HG03045 (cell line): ENCODE measurements around the gene ZCCHC14.

ENCODE experiments used
- ATAC-seq: cut with Tn5 transposase; IDR thresholded peaks from one replicate; pipeline ENCODE4 v1.9.1; 2021; ENCODE audit warnings: mild to moderate bottlenecking, moderate library complexity; ENCODE audit not compliant: unreplicated experiment

ZCCHC14 gene

DNA sequence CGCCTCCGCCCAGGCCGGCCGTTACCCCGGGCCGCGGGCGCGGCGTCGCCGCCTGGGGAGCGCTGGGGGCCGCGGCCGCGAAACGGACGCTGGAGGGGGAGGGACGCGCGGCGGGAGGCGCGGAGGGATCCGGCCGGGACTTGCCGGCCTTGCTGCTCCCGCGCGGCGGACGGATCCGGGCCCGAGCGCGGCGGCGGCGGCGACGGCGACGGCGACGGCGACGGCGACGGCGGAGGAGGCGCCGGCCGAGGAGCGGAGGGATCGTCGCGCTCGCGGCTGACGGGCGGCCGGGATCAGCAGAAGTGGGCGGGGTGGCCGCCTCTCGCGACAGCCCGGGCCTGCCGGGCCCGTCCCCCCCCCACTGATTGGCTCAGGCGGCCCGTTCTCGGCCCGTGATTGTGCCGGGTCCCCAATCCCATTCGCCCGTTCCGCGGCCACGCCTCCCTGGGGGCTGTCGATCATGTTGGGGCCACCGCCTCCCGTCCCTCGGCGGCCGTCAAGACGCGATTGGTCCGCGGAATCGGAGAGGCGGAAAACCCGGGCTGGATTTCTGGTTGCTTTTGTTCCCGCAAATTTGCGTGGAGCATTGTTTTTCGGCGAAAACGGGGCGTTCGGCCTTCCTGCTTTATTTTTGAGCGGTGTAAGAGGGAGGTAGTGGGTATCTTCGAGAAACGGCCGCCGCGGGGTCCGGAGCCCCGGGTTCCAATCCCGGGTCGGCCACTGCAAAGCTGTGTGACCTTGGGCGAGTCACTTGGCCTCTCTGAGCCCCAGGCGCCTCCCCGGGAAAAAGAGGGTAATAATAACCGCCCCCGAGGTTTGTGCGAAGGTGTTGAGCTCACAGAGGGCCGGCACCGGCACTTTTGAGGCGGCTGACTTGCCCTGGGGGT lies at the start of gene ZCCHC14:
Gene ZCCHC14, minus strand, starts transcription at position 304 of the 887 bp plus-strand sequence. CDS start 786 bp downstream, outside the sequence.
- peak; percentile 84 for ATAC-seq

DNA sequence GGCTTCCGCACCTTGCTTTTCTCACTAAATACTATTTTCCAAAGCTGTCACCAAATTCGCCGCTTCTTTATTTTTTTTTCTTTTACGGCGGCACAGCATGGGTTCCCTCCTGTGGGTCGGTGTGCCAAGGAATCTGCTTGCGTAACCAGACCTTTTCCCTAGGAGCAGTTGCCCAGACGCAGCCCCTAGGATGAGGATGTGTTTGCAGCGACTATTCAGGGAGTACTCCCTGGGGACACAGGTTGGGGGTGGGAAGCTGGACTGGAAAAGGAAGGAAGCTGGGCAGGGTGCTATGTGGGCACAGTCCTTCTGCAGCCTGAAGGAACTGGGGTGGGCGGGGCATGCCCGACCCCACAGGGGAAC lies 49.0 kb upstream of the ZCCHC14 start:
- ATAC-seq, result no peak

GRCh38 chr16:87541147-87541871 lies 48.5 kb upstream of the ZCCHC14 start:
- no peak for ATAC-seq

DNA sequence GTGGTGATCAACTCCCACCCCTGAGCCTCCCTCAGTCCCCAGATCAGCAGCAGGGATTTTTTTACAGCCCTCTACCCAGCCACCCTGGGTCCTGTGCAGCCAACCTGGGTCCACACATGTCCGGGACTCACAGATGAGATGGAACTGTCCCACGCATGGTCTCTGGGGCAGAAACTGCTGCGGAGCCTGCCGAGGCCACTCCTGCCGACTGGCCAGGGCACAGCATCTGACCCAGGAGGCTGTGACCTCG lies 48.0 kb upstream of the ZCCHC14 start:
- no peak for ATAC-seq

DNA sequence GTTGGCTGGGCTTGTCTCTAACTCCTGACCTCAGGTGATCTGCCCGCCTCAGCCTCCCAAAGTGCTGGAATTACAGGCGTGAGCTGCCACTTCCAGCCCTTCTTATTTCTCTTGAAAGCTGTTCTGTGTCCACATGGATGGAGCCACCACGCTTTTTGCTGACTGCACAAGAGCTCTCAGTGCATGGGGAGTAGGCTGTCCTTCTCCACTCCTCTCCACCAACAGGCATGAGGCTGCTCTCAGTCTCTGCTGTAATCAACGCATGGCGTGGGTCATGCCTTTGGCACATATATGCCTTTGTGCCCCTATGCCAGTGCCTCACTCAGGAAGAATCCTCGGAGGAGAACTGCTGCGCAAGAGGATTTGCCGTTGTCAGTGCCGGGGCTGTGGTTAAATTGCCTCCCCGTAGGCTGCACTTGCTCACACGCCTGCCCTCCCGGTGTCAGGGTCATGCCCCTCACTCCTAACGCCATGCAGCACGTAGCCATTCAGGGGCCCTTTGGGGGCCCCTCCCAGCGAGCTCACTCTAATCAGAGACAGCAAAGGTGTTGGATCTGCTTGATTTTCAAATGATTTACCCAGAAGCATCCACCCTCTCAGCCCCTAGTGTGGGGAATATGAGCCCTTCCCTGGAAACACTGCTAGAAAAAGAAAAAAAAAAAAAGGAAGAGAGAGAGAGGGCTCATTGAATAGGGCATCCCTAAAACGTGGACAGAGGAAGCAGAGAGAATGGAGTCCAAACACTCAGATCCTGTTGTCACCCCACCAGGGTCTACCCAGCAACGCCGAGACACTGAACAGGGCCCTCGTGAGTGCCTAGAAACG lies 47.5 kb upstream of the ZCCHC14 start:
- no peak for ATAC-seq

- no peak for ATAC-seq
These were observed 46.3 kb upstream of the ZCCHC14 start for GRCh38 chr16:87539113-87539512.

DNA sequence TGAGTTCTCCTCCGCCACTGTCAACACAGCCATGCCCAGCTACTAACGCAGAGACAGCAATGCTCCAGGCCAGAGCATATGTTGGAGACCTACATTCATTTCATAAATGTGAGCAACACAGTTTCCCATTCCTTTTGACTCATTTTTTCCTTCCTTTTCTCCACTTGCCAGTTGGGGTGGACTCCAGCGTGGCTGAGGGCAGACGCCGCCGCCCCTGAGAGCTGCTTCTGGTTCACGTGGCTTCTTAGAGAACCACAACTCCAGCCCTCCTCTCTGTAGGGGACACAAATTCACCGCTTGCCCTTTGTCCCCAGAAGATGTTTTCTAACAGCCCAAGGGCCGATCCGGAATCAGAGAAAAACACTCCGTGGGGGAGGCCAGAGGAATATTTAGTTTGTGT lies 45.8 kb upstream of the ZCCHC14 start:
- ATAC-seq, result no peak

GRCh38 chr16:87538160-87538559 lies 45.3 kb upstream of the ZCCHC14 start:
- ATAC-seq, result no peak

DNA sequence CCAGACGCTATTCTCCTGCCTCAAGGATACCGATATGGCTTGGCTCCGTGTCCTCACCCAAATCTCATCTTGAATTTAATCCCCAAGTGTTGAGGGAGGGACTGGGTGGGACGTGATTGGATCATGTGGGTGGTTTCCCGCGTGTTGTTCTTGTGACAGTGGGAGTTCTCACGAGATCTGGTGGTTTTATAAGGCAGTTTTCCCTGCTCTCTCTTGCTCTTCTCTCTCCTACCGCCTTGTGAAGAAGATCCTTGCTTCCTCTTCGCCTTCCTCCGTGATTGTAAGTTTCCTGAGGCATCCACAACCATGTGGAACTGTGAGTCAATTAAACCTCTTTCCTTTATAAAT lies 43.9 kb upstream of the ZCCHC14 start:
- no peak for ATAC-seq

- no peak for ATAC-seq
These were observed 43.3 kb upstream of the ZCCHC14 start for GRCh38 chr16:87535855-87536794.

- no peak for ATAC-seq
These were observed 42.6 kb upstream of the ZCCHC14 start for GRCh38 chr16:87535457-87535854.

DNA sequence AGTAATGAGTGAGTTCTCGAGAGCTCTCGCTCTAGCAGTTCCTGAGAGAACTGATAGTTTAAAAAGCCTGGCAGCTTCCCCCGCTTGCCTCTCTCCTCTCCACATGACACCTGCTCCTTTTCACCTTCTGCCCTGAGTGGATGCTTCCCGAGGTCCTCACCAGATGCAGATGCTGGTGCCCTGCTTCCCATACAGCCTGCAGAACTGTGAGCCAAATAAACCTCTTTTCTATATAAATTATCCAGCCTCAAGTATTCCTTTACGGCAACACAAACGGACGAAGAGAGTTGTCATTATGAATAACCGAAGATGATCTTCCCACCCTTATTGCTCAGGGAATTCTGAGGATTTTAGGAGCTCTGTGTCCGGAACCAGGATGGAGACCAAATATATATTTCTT lies 41.9 kb upstream of the ZCCHC14 start:
- no peak for ATAC-seq

DNA sequence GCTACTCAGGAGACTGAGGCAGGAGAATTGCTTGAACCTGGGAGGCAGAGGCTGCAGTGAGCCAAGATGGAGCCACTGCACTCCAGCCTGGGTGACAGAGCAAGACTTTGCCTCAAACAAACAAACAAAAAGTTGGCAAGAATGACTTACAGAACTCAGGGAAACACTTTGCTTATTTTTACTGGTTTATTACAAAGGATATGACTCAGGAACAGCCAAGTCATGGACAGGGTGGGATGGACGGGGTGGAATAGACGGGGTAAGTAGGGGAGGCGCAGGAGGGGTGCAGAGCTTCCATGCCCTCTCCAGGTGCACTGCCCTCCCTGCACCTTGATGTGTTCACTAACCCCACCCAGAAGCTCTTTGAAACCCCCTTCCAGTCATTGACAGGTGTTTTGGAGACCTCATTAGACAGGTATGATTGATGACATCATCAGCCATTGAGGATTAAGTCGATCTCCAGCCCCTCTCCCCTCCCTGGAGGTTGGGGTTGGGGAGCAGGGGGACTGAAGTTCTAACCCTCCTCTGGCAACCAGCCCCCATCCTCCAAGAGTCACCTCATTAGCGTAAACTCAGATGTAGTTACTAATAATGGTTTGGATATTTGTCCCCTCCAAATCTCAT lies 41.3 kb upstream of the ZCCHC14 start:
- ATAC-seq, result no peak

DNA sequence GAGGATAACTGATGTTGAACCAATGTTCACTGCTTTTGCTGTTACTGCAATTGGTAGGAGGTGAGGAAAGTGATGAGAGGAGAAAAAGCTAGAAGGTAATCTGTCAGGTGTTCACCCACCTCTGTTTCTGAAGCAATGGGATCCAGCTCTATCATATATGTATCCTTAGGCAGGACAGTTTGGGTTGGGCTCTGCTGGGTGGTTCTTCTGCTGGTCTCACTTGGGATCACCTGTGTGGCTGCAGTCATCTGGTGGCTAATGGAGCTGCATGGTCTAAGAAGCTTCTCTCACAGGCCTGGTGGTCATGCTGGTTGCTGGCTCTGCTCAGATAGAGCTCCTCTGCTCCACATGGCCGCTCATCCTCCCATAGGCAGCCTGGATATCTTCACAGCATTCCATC lies 40.2 kb upstream of the ZCCHC14 start:
- no peak for ATAC-seq

DNA sequence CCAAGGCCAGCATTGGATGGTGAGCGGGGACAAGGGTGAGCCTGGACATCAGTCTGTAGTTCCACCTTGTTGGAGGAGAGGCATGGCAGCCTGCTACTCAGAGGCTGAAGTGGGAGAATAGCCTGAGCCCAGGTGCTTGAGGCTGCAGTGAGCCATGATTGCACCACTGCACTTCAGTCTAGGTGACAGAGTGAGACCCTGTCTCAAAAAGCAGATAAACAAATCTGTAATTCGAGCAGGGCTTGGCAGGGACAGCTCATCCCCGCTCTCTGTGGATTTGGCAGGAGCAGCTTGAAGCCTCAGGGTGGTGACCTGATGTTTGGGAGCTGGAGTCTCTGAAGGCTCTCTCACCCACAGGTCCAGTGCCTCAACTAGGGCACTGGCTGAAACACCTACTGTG lies 38.6 kb upstream of the ZCCHC14 start:
- ATAC-seq, result no peak

DNA sequence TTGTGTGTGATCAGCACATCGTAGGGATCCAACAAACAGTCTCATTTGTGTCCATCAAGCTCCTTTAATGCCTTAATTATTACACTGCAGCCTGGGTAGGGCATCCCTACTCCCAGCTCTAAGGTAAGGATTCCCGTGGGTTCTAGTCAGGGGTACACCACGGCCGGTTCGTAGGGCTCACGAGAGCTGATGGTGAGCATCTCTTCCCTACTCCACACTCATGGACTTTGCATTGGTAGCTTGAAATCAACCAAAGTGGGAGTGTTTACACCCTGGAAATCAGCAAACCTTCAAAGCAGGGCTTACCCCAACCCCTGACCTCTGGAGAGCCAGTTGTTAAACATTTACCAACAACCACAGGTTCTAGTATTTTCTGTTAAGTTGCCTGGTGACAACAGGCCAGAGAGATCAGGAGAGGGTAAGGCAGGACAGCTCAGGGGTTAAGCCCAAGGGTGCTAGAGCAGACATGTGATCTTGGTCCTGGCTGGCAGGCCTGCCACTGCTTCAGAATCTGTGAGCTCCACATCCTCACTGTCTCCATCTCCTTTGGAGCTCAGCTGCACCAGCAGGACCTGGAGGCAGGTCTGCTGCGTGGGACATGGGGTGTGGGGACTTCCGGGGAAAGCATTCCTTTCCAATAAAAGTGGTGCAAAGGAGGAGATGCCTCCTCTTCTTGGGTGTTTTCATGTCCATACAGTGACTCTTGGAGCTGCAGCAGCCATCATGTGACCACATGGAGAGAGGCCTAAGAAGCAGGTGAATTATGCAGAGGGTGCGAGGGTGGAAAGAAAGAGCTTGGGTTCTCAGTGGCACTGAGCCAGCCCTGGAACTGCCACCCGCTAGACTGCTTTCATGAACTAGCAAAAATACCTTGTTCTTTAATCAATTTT lies 36.1 kb upstream of the ZCCHC14 start:
- ATAC-seq, result no peak

DNA sequence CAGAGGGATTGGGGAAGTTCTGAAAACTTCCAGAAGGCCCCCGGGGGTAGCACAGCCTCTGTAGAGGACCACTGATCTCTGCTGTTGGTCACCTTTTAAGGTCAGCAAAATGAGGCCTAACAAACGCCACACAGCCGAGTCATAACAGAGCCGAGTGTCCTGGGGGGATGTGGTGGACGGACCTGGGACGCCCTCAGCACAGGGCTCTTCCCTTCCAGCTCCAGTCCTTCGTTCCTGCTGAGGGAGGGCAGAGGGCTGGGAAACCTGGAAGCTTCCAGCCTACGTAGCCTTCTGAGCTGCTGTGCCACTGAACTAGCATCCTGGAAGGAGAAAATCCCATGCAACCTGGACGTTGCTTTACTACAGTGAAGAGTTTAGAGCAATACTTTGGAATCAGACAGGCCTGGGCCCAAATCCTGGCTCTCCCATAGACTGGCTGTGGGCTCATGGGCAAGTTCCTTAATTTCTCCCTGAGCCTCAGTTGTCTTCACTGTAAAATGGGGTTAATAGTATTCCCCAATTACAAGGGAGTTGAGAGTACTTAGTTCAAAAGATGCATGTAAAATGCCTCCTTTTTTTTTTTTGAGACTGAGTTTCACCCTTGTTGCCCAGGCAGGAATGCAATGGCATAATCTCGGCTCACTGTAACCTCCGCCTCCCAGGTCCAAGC lies 34.4 kb upstream of the ZCCHC14 start:
- no peak for ATAC-seq

DNA sequence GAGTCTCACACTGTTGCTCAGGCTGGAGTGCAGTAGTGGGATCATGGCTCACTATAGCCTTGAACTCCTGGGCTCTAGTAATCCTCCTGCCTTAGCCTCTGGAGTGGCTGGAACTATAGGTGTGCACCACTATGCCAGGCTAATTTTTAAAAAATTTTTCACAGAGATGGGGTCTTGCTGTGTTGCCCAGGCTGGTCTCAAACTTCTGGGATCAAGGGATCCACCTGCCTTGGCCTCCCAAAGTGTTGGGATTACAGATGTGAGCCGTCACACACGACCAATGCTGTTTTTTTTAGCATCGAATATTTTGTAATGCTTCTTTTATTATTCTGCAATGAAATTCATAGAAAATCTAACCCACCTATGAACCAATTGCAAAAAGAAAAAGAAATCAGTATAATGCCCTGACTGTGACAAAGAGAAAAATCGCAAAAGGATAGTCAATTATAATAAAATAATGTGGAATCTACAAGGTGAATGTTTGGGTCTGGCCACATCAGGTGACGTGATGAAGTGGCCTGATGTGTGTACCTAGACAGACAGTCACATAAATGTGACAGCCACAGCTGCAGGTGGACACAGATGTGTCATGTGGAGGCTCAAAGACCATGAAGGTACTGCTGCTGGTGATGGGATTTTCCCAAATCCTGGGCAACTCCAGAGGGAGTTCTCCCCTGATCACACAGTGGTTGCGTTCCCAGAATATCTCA lies 33.6 kb upstream of the ZCCHC14 start:
- ATAC-seq, result no peak
